NCI-H2107 treated with DMSO at 0.1 percent for 48 hours (cell line): ENCODE results near the gene DDIT4L.
"Not testable (repeated sequence)": the region's sequence is repeated elsewhere in the genome, so short reads cannot be mapped to it uniquely, and the experiment has no call there.

Experiments
- DNase-seq: peaks from one replicate; lab custom pipeline; 2025; ENCODE audit not compliant: unreplicated experiment; lab: John Stamatoyannopoulos, UW

The DDIT4L gene

DNA sequence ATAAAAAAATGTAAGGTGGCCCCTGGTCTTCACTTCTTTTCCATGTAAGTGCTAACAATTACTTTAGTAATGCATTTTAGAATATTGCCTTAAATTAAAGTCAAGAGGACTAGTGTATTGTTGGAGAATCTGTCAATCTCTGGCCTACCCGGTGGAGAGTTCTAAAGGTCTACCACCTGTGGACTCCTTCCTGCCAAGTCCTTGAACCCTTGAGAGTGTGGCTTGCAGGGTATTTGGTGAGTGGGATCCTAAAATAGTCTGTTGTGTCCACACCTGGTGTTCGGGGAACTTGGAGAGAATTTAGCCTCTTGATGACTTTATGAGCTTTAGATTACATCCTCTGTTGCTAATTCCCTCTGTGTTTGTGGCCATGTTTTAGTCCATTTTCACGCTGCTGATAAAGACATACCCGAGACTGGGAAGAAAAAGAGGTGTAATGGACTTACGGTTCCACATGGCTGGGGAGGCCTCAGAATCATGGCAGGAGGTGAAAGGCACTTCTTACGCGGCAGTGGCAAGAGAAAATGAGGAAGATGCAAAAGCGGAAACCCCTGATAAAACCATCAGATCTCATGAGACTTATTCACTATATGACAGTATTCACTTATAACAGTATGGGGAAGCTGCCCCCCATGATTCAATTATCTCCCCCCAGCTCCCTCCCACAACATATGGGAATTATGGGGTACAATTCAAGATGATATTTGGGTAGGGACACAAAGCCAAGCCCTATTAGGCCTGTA is 23.8 kb downstream of the DDIT4L start:
- no peak for DNase-seq

DNA sequence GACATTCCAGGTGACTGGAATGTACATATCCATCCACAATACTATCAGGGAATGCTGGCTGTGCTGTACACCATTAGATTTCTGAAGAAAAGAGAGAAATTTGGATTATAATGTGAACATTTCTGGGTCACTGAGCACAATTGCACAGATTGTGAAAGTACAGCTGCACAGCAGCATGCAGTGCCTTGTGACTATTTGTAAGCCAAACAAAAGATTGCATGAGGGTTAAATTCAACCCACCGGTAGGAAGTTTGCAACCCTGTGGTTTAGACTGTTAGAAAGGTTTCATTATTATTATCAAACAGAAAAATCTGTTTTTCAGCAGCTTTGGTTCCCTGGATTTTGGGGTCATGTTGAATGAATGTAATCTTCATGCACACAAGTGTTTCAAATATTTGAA is 24.5 kb downstream of the DDIT4L start:
- no peak for DNase-seq

DNA sequence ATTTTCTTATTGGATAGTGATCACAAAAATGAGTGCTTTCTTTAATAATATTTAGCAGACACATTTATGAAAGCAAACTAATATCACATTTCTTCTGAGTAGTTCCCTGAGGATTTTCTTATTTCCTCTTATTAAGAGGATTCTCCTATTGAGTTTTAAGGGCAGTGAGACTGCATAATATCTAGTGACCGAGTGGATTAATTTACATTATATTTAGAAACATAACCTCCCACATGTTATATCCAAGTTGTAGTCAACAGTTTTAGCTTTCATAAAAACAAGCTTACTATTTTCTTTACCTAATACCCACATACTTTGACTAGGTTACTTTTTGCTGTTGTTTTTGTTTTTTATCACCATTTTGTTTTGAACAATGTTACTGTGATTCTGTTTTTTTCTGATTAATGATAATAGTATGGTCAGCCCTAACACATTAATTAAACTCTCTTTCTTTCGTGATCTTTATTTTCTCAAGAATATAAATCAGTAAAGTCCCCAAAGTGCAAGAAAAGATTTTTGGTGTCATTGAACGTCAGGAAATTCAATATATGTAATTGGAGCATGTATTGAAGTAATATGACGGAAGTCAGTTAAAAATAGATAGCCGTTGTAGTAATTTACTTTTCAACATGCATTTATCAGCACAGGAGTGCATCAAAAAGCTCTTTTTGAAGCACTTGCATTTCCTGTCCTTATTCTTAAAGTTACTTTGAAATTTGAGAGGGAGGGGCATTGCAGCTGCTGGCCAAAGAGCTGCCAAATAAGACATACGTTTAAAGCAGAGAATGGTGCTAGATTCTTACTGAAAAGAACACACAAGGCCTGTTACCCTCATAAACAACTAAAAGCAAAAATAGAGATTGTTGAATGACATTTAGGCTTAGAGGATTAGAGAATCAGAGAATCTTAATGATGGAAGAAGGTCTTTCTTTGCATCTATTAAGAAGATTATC is 25.2 kb downstream of the DDIT4L start:
- DNase-seq: no peak

DNA sequence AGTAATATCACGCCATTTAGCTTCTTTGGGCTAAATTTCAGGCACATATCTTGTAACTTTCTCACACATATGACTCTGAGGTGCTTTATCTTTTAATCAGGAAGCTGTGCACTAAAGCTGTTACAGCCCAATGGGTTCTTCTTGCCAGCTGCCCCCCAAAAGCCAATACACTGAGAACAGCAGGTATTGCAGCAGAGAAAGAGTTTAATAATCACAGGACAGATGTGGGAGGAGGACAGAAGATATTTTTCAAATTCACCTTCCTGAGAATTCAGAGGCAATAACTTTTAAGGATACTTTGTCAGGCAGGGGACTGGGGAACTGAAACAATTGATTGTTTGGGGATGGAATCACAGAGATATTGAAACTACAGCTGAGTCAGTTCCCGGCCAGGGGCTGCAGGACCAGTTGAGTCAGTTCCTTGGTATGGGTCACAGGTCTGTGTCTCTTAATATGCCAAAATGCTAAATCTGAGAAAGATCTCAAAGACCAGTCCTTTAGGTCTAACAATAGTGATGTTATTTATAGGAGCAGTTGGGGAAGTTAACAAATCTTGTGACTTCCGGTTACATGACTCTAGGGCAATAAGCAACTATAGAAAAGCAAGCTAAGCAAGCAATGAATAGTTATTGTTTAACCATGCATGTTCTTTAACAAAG is 28.1 kb downstream of the DDIT4L start:
- no peak for DNase-seq

DNA sequence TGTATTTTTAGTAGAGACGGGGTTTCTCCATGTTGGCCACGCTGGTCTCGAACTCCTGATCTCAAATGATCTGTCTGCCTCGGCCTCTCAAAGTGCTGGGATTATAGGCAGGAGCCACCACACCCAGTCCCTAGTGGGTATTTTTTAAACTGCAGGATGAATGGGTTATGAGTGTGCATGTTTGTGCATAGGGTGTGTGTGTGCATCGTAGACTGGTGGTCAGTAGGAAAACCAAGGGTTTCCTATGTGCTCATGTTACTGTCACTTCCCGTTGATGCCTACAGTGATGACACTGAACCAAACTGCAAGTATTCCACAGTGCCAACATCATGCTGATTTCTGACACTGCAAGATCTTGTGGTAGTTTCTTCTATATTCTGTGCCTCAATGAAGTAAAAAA is 41.1 kb downstream of the DDIT4L start:
- DNase-seq: no peak

DNA sequence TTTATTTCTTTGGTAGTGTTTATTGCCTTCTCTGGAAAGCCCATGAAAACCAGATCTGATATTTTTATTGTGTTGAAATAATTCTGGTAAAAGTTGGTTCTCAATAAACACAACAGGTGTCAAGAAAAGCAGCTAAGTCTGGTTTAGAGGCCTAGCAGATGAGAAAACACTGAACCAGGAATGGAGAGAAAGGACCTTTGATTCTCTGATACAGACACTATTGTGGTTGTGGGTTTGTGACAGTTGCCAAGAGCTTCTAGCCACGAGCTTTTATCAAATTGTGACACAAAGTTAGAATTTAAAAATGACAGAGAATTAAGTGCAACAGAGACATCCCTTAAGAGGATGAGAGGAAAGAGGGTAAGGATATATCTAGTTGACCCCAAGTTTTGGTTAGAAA is 42.6 kb downstream of the DDIT4L start:
- no peak for DNase-seq

DNA sequence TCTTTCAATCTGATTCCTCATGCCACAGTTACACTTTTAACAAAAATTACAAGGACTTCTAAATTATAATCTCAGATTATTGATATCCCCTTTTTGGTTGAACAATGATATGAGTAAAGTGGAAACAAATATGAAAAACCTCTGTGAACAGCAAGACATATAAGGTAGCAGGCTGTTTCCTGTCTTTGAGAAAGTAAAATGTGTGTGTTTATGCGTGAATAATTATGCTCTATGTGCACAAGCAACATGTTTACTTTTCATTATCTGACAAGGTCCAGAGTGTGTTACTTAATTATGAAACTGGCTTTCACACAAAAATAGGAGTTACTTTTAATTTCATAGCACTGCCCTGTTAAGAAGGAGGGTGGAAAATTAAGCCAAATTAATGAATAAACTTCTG is 43.1 kb downstream of the DDIT4L start:
- no peak for DNase-seq

DNA sequence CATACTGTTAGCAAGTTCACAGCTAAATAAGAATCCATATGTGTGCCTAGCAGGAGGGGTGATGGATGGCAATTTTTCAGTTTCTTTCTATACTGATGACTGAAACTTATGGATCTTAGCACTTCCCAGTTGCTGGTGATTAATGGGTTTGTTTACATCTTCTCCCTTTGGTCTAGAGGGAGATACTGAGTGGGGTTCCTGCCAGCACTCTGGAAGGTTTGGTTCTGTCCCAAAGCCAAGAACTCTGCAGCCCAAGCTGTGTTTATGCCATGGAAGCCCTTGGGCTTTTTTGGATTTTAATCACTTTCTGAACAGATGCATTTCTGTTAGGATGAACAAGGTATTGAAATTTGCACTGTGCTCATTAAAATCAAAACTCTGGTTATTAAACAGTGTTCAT is 43.5 kb downstream of the DDIT4L start:
- DNase-seq: no peak

DNA sequence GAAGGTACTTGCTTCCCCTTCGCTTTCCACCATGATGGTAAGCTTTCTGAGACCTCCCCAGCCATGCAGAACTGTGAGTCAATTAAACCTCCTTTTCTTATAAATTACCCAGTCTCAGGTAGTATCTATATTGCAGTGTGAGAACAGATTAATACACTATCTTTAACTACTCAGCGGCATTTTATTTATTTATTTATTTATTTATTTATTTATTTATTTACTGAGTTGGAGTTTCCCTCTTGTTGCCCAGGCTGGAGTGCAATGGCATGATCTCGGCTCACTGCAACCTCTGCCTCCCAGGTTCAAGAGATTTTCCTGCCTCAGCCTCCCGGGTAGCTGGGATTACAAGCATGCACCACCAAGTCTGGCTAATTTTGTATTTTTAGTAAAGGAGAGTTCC is 52.9 kb downstream of the DDIT4L start:
- not testable (repeated sequence) for DNase-seq
